Caco-2 (cell line): Measurements from ENCODE around the gene MRPS27. TPM values are rescaled to one million over a fixed set of nuclear protein-coding genes. Genes with fewer than 3 reads are reported as not detected.

Experiments
- BruUV-seq: library from RNA; stranded (reverse); fragments of 400-500 nt; replicated peaks from 2 replicates; lab custom pipeline; 2021; lab: Mats Ljungman, UMichigan
- CTCF ChIA-PET: fragments of 300-600 bp; sonication (Branson Sonifier 250); formaldehyde crosslinking; loops from one replicate; lab custom pipeline; 2022; ENCODE audit warnings: antibody characterized with exemption; lab: Charles Lee
- POLR2A ChIA-PET: fragments of 300-600 bp; sonication (Branson Sonifier 250); formaldehyde crosslinking; loops from one replicate; lab custom pipeline; 2022; ENCODE audit warnings: antibody characterized with exemption; lab: Charles Lee
- DNase-seq, 2 experiments: peaks; one replicate each; pipeline versions ENCODE4 v3.0.0 to v3.0.0-alpha.2; 2020 to 2022
- H3K27me3 ChIP-seq: replicated peaks from 2 replicates; pipeline ENCODE4 v1.6.0; 2011; ENCODE audit warnings: low read length; ENCODE audit not compliant: control insufficient read depth, insufficient read depth
- H3K36me3 ChIP-seq: 2 replicates; pipeline ENCODE4 v1.5.1; 2011; ENCODE audit warnings: low read length; ENCODE audit not compliant: control insufficient read depth, insufficient read depth
- H3K4me1 ChIP-seq: fragments of 250-450 bp; sonication (Bioruptor Pico); 2 replicates; pipeline ENCODE4 v1.5.1; 2020; ENCODE audit warnings: mild to moderate bottlenecking
- H3K4me3 ChIP-seq: 2 replicates; pipeline ENCODE4 v1.5.1; 2011; ENCODE audit warnings: low read depth, mild to moderate bottlenecking, control low read depth, low read length
- H3K9me3 ChIP-seq: fragments of 250-450 bp; sonication (Bioruptor Pico); 2 replicates; pipeline ENCODE4 v1.5.1; 2020; ENCODE audit warnings: mild to moderate bottlenecking, moderate library complexity
- H3K27ac Mint-ChIP-seq: one replicate; pipeline ENCODE4 v1.8.0; 2022; ENCODE audit warnings: mixed read lengths; ENCODE audit not compliant: unreplicated experiment
- H3K27me3 Mint-ChIP-seq: one replicate; pipeline ENCODE4 v1.8.0; 2022; ENCODE audit warnings: mixed read lengths; ENCODE audit not compliant: insufficient read depth, unreplicated experiment
- H3K36me3 Mint-ChIP-seq: one replicate; pipeline ENCODE4 v1.8.0; 2022; ENCODE audit warnings: mild to moderate bottlenecking, mixed read lengths; ENCODE audit not compliant: insufficient read depth, unreplicated experiment
- H3K4me1 Mint-ChIP-seq: one replicate; pipeline ENCODE4 v1.8.0; 2022; ENCODE audit warnings: low read depth, mixed read lengths; ENCODE audit not compliant: unreplicated experiment
- H3K4me3 Mint-ChIP-seq: one replicate; pipeline ENCODE4 v1.8.0; 2022; ENCODE audit warnings: mild to moderate bottlenecking, moderate library complexity, mixed read lengths; ENCODE audit not compliant: unreplicated experiment
- H3K9me3 Mint-ChIP-seq: one replicate; pipeline ENCODE4 v1.8.0; 2022; ENCODE audit warnings: mixed read lengths; ENCODE audit not compliant: unreplicated experiment
- CTCF ChIP-seq, 2 experiments: fragments of 200-600 bp in 1 of 2; IDR thresholded peaks; 1 replicate in 1 of 2; 2 replicates in 1 of 2; pipeline versions ENCODE4 v1.5.1 to v1.8.0; 2011 to 2022; ENCODE audit warnings: antibody characterized with exemption in 1 of 2, control low read depth in 1 of 2, inconsistent platforms in 1 of 2, low read depth in 1 of 2, low read length in 1 of 2, mild to moderate bottlenecking in 1 of 2, moderate library complexity in 1 of 2; ENCODE audit not compliant: insufficient read depth in 1 of 2, severe bottlenecking in 1 of 2, unreplicated experiment in 1 of 2
- intact Hi-C: fragments of 100-400 bp; cut with micrococcal nuclease; formaldehyde crosslinking; loops from one replicate; pipeline ENCODE4 v1.10.0; 2022; ENCODE audit not compliant: unreplicated experiment
- total RNA-seq: library from RNA; stranded (reverse); gene quantifications from 2 replicates; pipeline ENCODE4 v1.2.3, GENCODE V29; 2022

The MRPS27 gene
- total RNA-seq, 1 experiment from 2014 or later = 71.1 TPM

- no peaks in the 10 kb centered on the region for H3K9me3 ChIP-seq
- peaks cover 38% of the 10 kb centered on the region for H3K36me3 Mint-ChIP-seq
- H3K27ac Mint-ChIP-seq = no peak overlapping the region
- CTCF ChIA-PET = no interaction called here
- no peak for DNase-seq
- intact Hi-C loops = no loop called here
- H3K4me1 Mint-ChIP-seq = peaks cover 6% of the 10 kb centered on the region
- H3K4me3 ChIP-seq = no peak overlapping the region
- H3K9me3 Mint-ChIP-seq = no peaks in the 10 kb centered on the region
- H3K4me1 ChIP-seq = no peaks in the 10 kb centered on the region
- TF ChIP-seq CTCF (IDR thresholded peaks at IDR 0.05; ENCODE audit: insufficient read depth in 1 of 2, low read depth in 1 of 2, low read length in 1 of 2, severe bottlenecking in 1 of 2, unreplicated experiment in 1 of 2) = no peak
- no peak overlapping the region for H3K4me3 Mint-ChIP-seq
- no peaks in the 10 kb centered on the region; the same call in 1 of the 2 replicates for H3K36me3 ChIP-seq
- H3K27me3 Mint-ChIP-seq = no peaks in the 10 kb centered on the region
- no peaks in the 10 kb centered on the region for H3K27me3 ChIP-seq
- no TSS peak for BruUV-seq
- POLR2A ChIA-PET = no interaction called here
These were observed 29.5 kb downstream of the MRPS27 start for GRCh38 chr5:72290356-72291133.

GRCh38 chr5:72288924-72289323 is 31.1 kb downstream of the MRPS27 start:
- H3K27me3 Mint-ChIP-seq = no peaks in the 10 kb centered on the region
- BruUV-seq = no TSS peak
- no peak for TF ChIP-seq CTCF (IDR thresholded peaks at IDR 0.05; ENCODE audit: insufficient read depth in 1 of 2, low read depth in 1 of 2, low read length in 1 of 2, severe bottlenecking in 1 of 2, unreplicated experiment in 1 of 2)
- Histone ChIP-seq H3K27me3 (no peaks in the 10 kb centered on the region), H3K36me3 (no peaks in the 10 kb centered on the region; the same call in 1 of the 2 replicates), H3K4me1 (no peaks in the 10 kb centered on the region), H3K4me3 (no peak overlapping the region), H3K9me3 (no peaks in the 10 kb centered on the region)
- peaks cover under 1% of the 10 kb centered on the region for H3K4me1 Mint-ChIP-seq
- POLR2A ChIA-PET = no interaction called here
- H3K36me3 Mint-ChIP-seq = peaks cover 29% of the 10 kb centered on the region
- intact Hi-C loops = no loop called here
- no peak for DNase-seq
- H3K4me3 Mint-ChIP-seq = no peak overlapping the region
- CTCF ChIA-PET = no interaction called here
- H3K27ac Mint-ChIP-seq = no peak overlapping the region
- H3K9me3 Mint-ChIP-seq = no peaks in the 10 kb centered on the region

- H3K27me3 ChIP-seq = no peaks in the 10 kb centered on the region
- BruUV-seq = no TSS peak
- no peak overlapping the region for H3K4me3 Mint-ChIP-seq
- CTCF ChIA-PET = no interaction called here
- no peaks in the 10 kb centered on the region; the same call in 1 of the 2 replicates for H3K36me3 ChIP-seq
- H3K36me3 Mint-ChIP-seq = peaks cover 36% of the 10 kb centered on the region
- DNase-seq = no peak
- H3K9me3 Mint-ChIP-seq = no peaks in the 10 kb centered on the region
- TF ChIP-seq CTCF (IDR thresholded peaks at IDR 0.05; ENCODE audit: insufficient read depth in 1 of 2, low read depth in 1 of 2, low read length in 1 of 2, severe bottlenecking in 1 of 2, unreplicated experiment in 1 of 2) = no peak
- POLR2A ChIA-PET = no interaction called here
- peaks cover 6% of the 10 kb centered on the region for H3K4me1 Mint-ChIP-seq
- no peak overlapping the region for H3K27ac Mint-ChIP-seq
- H3K9me3 ChIP-seq = no peaks in the 10 kb centered on the region
- 0 out of 2 replicates have a peak, but pooled peaks cover 9% of the 10 kb centered on the region for H3K4me1 ChIP-seq
- intact Hi-C loops = no loop called here
- no peaks in the 10 kb centered on the region for H3K27me3 Mint-ChIP-seq
- H3K4me3 ChIP-seq = no peak overlapping the region
These were observed 33.2 kb downstream of the MRPS27 start for GRCh38 chr5:72286798-72287197.
